IMR-90 (cell line): ENCODE measurements around the gene DYRK2. TPM values are rescaled to one million over a fixed set of nuclear protein-coding genes. Genes with fewer than 3 reads are reported as not detected.

Experiments
- ATAC-seq: fragments of 200-7000 bp; cut with Tn5 transposase; 2 replicates; pipeline ENCODE4 v1.9.1; 2020; ENCODE audit warnings: low read depth, mild to moderate bottlenecking, moderate library complexity
- BruUV-seq: library from RNA; stranded (reverse); fragments of 400-500 nt; replicated peaks from 2 replicates; lab custom pipeline; 2021; lab: Mats Ljungman, UMichigan
- CTCF ChIA-PET: fragments of 300-600 bp; formaldehyde crosslinking; extraction: SDS; loops from one replicate; lab custom pipeline; 2021; ENCODE audit warnings: antibody characterized with exemption; lab: Yijun Ruan, JAX
- POLR2A ChIA-PET: fragments of 300-600 bp; sonication (Branson Sonifier 250); formaldehyde crosslinking; loops from one replicate; lab custom pipeline; 2022; ENCODE audit warnings: antibody characterized with exemption; ENCODE audit not compliant: unreplicated experiment; lab: Charles Lee
- DNase-seq: peaks from one replicate; pipeline ENCODE4 v3.0.0; 2013
- H2AFZ ChIP-seq: replicated peaks from 2 replicates; pipeline ENCODE3; 2013; ENCODE audit warnings: low read length, mild to moderate bottlenecking; ENCODE audit not compliant: poor library complexity
- H2AK5ac ChIP-seq: 2 replicates; pipeline ENCODE4 v1.6.1; 2013; ENCODE audit warnings: low read depth, low read length, inconsistent platforms
- H2AK9ac ChIP-seq: replicated peaks from 2 replicates; pipeline ENCODE3; 2013; ENCODE audit warnings: mild to moderate bottlenecking, low read depth, low read length, moderate library complexity; ENCODE audit not compliant: poor library complexity
- H2BK120ac ChIP-seq: 2 replicates; pipeline ENCODE4 v1.6.1; 2013; ENCODE audit warnings: low read depth, low read length, inconsistent platforms
- H2BK15ac ChIP-seq: 3 replicates; pipeline ENCODE4 v1.6.1; 2013; ENCODE audit warnings: low read depth, low read length, inconsistent platforms
- H2BK20ac ChIP-seq: 2 replicates; pipeline ENCODE4 v1.6.1; 2013; ENCODE audit warnings: low read depth, mild to moderate bottlenecking, inconsistent platforms, low read length, moderate library complexity
- H2BK5ac ChIP-seq: 2 replicates; pipeline ENCODE4 v1.6.1; 2013; ENCODE audit warnings: mild to moderate bottlenecking, low read depth, low read length, inconsistent platforms; ENCODE audit not compliant: poor library complexity, severe bottlenecking
- H3K14ac ChIP-seq: replicated peaks from 2 replicates; pipeline ENCODE4 v1.6.1; 2013; ENCODE audit warnings: low read depth, low read length, inconsistent platforms
- H3K18ac ChIP-seq: 2 replicates; pipeline ENCODE4 v1.6.1; 2013; ENCODE audit warnings: low read depth, low read length, control low read depth
- H3K23ac ChIP-seq: 2 replicates; pipeline ENCODE4 v1.6.1; 2013; ENCODE audit warnings: low read depth, low read length, inconsistent platforms
- H3K27ac ChIP-seq: 2 replicates; pipeline ENCODE4 v1.5.1; 2013; ENCODE audit warnings: mild to moderate bottlenecking, control low read depth, low read length; ENCODE audit not compliant: insufficient read depth
- H3K27me3 ChIP-seq: 2 replicates; pipeline ENCODE4 v1.6.1; 2013; ENCODE audit warnings: low read length; ENCODE audit not compliant: control insufficient read depth, insufficient read depth
- H3K36me3 ChIP-seq: 2 replicates; pipeline ENCODE4 v1.6.1; 2013; ENCODE audit warnings: low read length, mixed read lengths; ENCODE audit not compliant: control insufficient read depth, insufficient read depth
- H3K4ac ChIP-seq: 2 replicates; pipeline ENCODE4 v1.6.1; 2013; ENCODE audit warnings: low read depth, low read length, inconsistent platforms
- H3K4me1 ChIP-seq: 2 replicates; pipeline ENCODE4 v1.6.1; 2013; ENCODE audit warnings: low read length, mixed read lengths; ENCODE audit not compliant: control insufficient read depth, insufficient read depth
- H3K4me2 ChIP-seq: 2 replicates; pipeline ENCODE4 v1.6.1; 2013; ENCODE audit warnings: low read depth, mild to moderate bottlenecking, control low read depth, low read length, moderate library complexity
- H3K4me3 ChIP-seq: 2 replicates; pipeline ENCODE4 v1.5.1; 2013; ENCODE audit warnings: low read depth, mild to moderate bottlenecking, control low read depth, low read length, moderate library complexity; ENCODE audit not compliant: insufficient read depth
- H3K56ac ChIP-seq: 2 replicates; pipeline ENCODE4 v1.6.1; 2013; ENCODE audit warnings: low read length, inconsistent platforms; ENCODE audit not compliant: insufficient read depth; ENCODE audit errors: extremely low read depth
- H3K79me1 ChIP-seq, 2 experiments: 2 replicates each; pipeline ENCODE4 v1.6.1; 2013; ENCODE audit warnings: low read length in 2 of 2, inconsistent platforms in 1 of 2, low read depth in 1 of 2
- H3K9ac ChIP-seq: 2 replicates; pipeline ENCODE4 v1.6.1; 2013; ENCODE audit warnings: low read depth, low read length, control low read depth
- H3K9me1 ChIP-seq: 2 replicates; pipeline ENCODE4 v1.6.1; 2013; ENCODE audit warnings: low read length, inconsistent platforms; ENCODE audit not compliant: insufficient read depth
- H3K9me3 ChIP-seq: 2 replicates; pipeline ENCODE4 v1.6.1; 2013; ENCODE audit warnings: low read length; ENCODE audit not compliant: control insufficient read depth, insufficient read depth
- H4K20me1 ChIP-seq: 2 replicates; pipeline ENCODE4 v1.6.1; 2013; ENCODE audit warnings: low read length, inconsistent platforms; ENCODE audit not compliant: insufficient read depth
- H4K5ac ChIP-seq: 2 replicates; pipeline ENCODE4 v1.6.1; 2013; ENCODE audit warnings: mild to moderate bottlenecking, low read depth, low read length, control low read depth
- H4K8ac ChIP-seq, 2 experiments: 2 replicates each; pipeline ENCODE4 v1.6.1; 2013; ENCODE audit warnings: low read depth in 2 of 2, low read length in 2 of 2, control low read depth in 1 of 2, inconsistent platforms in 1 of 2
- H4K91ac ChIP-seq: 2 replicates; pipeline ENCODE4 v1.6.1; 2013; ENCODE audit warnings: low read depth, low read length, inconsistent platforms; ENCODE audit not compliant: insufficient read depth
- BHLHE40 ChIP-seq: fragments of 150-350 bp; IDR thresholded peaks from 2 replicates; pipeline ENCODE4 v1.6.1; 2016; ENCODE audit warnings: mild to moderate bottlenecking, low read depth, low read length
- CHD1 ChIP-seq: IDR thresholded peaks from 2 replicates; pipeline ENCODE4 v1.6.1; 2012; ENCODE audit warnings: low read depth, low read length, improper control_type of control experiment
- CTCF ChIP-seq: conservative IDR thresholded peaks from 2 replicates; pipeline ENCODE4 v1.5.1; 2012; ENCODE audit warnings: mild to moderate bottlenecking, low read depth, low read length, improper control_type of control experiment
- ELK1 ChIP-seq: fragments of 150-350 bp; IDR thresholded peaks from 2 replicates; pipeline ENCODE4 v1.6.1; 2016; ENCODE audit warnings: low read depth, mild to moderate bottlenecking, low read length, moderate library complexity, borderline replicate concordance
- FOS ChIP-seq: fragments of 150-350 bp; IDR thresholded peaks from 2 replicates; pipeline ENCODE4 v1.6.1; 2016; ENCODE audit warnings: low read depth, low read length
- MAZ ChIP-seq: IDR thresholded peaks from 2 replicates; pipeline ENCODE4 v1.6.1; 2012; ENCODE audit warnings: low read depth, mild to moderate bottlenecking, low read length, improper control_type of control experiment, moderate library complexity, borderline replicate concordance
- MXI1 ChIP-seq: IDR thresholded peaks from 2 replicates; pipeline ENCODE4 v1.6.1; 2012; ENCODE audit warnings: low read depth, mild to moderate bottlenecking, low read length, moderate library complexity, borderline replicate concordance
- POLR2A ChIP-seq: IDR thresholded peaks from 2 replicates; pipeline ENCODE4 v1.6.1; 2012; ENCODE audit warnings: mild to moderate bottlenecking, low read depth, low read length
- RAD21 ChIP-seq: IDR thresholded peaks from 2 replicates; pipeline ENCODE4 v1.6.1; 2012; ENCODE audit warnings: low read length, improper control_type of control experiment
- RCOR1 ChIP-seq: IDR thresholded peaks from 2 replicates; pipeline ENCODE4 v1.6.1; 2012; ENCODE audit warnings: mild to moderate bottlenecking, low read length, improper control_type of control experiment; ENCODE audit not compliant: insufficient replicate concordance
- RFX5 ChIP-seq: IDR thresholded peaks from 2 replicates; pipeline ENCODE4 v1.8.0; 2012; ENCODE audit warnings: low read depth, mild to moderate bottlenecking, low read length, moderate library complexity
- SMC3 ChIP-seq: fragments of 150-350 bp; IDR thresholded peaks from 2 replicates; pipeline ENCODE4 v1.6.1; 2016; ENCODE audit warnings: low read depth, mild to moderate bottlenecking, antibody characterized with exemption, low read length, moderate library complexity
- USF2 ChIP-seq: fragments of 150-350 bp; IDR thresholded peaks from 2 replicates; pipeline ENCODE4 v1.6.1; 2017; ENCODE audit warnings: mild to moderate bottlenecking, antibody characterized with exemption, low read length, low read depth
- WGBS, 2 experiments: methylation state at CpG; one replicate each; pipeline versions ENCODE4 v1.1.5 to v1.1.7; 2013; ENCODE audit warnings: missing lambda C conversion rate in 2 of 2; ENCODE audit not compliant: insufficient read length in 1 of 2; ENCODE audit errors: extremely low coverage in 2 of 2; 5-methylcytosine and 5-hydroxymethylcytosine counted together
- dilution Hi-C: fragments of 300-500 bp; cut with HindIII; formaldehyde crosslinking; loops from one replicate; pipeline ENCODE4 v1.14.3; 2018; ENCODE audit warnings: low sequenced_read_pairs; ENCODE audit not compliant: unreplicated experiment
- in situ Hi-C: fragments of 300-500 bp; cut with MboI; formaldehyde crosslinking; loops from 3 replicates; pipeline ENCODE4 v1.14.3; 2019; ENCODE audit warnings: low sequenced_read_pairs, inconsistent platforms, mixed read lengths
- intact Hi-C: fragments of 100-400 bp; cut with micrococcal nuclease; formaldehyde crosslinking; loops from 2 replicates; pipeline ENCODE4 v1.10.0; 2022
- polyA plus RNA-seq, 3 experiments: library from polyadenylated mRNA; depleted of rRNA; stranded (reverse); fragments of >200 nt; gene quantifications; 2 replicates each; pipeline ENCODE4 v1.2.3, GENCODE V29; 2012; ENCODE audit warnings: low replicate concordance in 1 of 3
- total RNA-seq: library from RNA; depleted of rRNA; stranded (reverse); fragments of >200 nt; gene quantifications from 2 replicates; pipeline ENCODE4 v1.2.3, GENCODE V29; 2012

The DYRK2 gene
- total and polyA plus RNA-seq, 2 of the 4 experiments (the other 2 are of a cell fraction) = 16.3 to 23.1 TPM

GRCh38 chr12:67714648-67715047, 66.1 kb downstream of the DYRK2 start:
- Histone ChIP-seq H3K4ac (no peak overlapping the region), H3K56ac (no peak overlapping the region), H3K27me3 (no peaks in the 10 kb centered on the region), H3K27ac (no peak overlapping the region), H4K8ac (no peak overlapping the region), H3K18ac (no peak overlapping the region), H3K9me3 (no peaks in the 10 kb centered on the region), H3K9ac (no peak overlapping the region), H3K14ac (no peak overlapping the region), H4K20me1 (no peaks in the 10 kb centered on the region), H2BK15ac (no peak overlapping the region), H3K4me2 (no peak overlapping the region), H2BK120ac (no peak overlapping the region), H3K23ac (no peak overlapping the region), H3K79me1 (no peaks in the 10 kb centered on the region), H4K5ac (no peak overlapping the region), H3K9me1 (peaks cover 8% of the 10 kb centered on the region; the same call in 1 of the 2 replicates), H2AFZ (no peak overlapping the region), H2BK20ac (no peak overlapping the region), H2AK5ac (no peak overlapping the region), H3K4me3 (no peak overlapping the region), H3K36me3 (no peaks in the 10 kb centered on the region), H3K4me1 (peaks cover 6% of the 10 kb centered on the region), H2BK5ac (no peak overlapping the region), H4K91ac (no peak overlapping the region), H2AK9ac (no peak overlapping the region)
- WGBS, 2 experiments = no CpG with 5 or more reads among the region's 1 CpG
- intact Hi-C loops (loop anchor here (5.0 kb wide), 1 partner anchor 33 kb away; no protein-coding TSS in a partner anchor), dilution Hi-C loops (no loop called here), in situ Hi-C loops (no loop called here)
- ChIA-PET POLR2A (no interaction called here), CTCF (no interaction called here)
- ATAC-seq = no peak; the same call in 1 of the 2 replicates
- peak; percentile 40 for DNase-seq
- BruUV-seq = no TSS peak
- TF ChIP-seq USF2 = no peak
- no peak for TF ChIP-seq CTCF
- no peak for TF ChIP-seq RCOR1
- no peak for TF ChIP-seq CHD1
- no peak for TF ChIP-seq BHLHE40
- TF ChIP-seq POLR2A = no peak
- TF ChIP-seq FOS = no peak
- no peak for TF ChIP-seq MXI1
- no peak for TF ChIP-seq ELK1
- no peak for TF ChIP-seq RAD21
- no peak for TF ChIP-seq MAZ
- no peak for TF ChIP-seq SMC3
- no peak for TF ChIP-seq RFX5
